GM19452 (cell line): ENCODE measurements around the gene ROBO2.
A peak's percentile ranks its signal among the peaks of the same experiment; 100 is the strongest.

Experiments
- ATAC-seq: cut with Tn5 transposase; IDR thresholded peaks from one replicate; pipeline ENCODE4 v1.9.1; 2021; ENCODE audit not compliant: unreplicated experiment

Gene ROBO2

GRCh38 chr3:77248420-77248819, 208.5 kb downstream of the ROBO2 start:
- no peak for ATAC-seq

GRCh38 chr3:77251136-77251535, 211.2 kb downstream of the ROBO2 start:
- ATAC-seq, result no peak

- ATAC-seq, result peak; percentile 66
Observed at GRCh38 chr3:77254967-77255831, 215.3 kb downstream of the ROBO2 start.

- no peak for ATAC-seq
Observed at GRCh38 chr3:77256584-77257503, 216.9 kb downstream of the ROBO2 start.

- ATAC-seq, result no peak
Observed at GRCh38 chr3:77259694-77260093, 219.8 kb downstream of the ROBO2 start.

GRCh38 chr3:77262361-77262760, 222.5 kb downstream of the ROBO2 start:
- no peak for ATAC-seq

- ATAC-seq, result no peak
Observed at GRCh38 chr3:77267589-77267988, 227.7 kb downstream of the ROBO2 start.

GRCh38 chr3:77271306-77271705, 231.4 kb downstream of the ROBO2 start:
- no peak for ATAC-seq

GRCh38 chr3:77271711-77272110, 231.8 kb downstream of the ROBO2 start:
- ATAC-seq, result no peak

- ATAC-seq, result no peak
Observed at GRCh38 chr3:77279276-77279675, 239.4 kb downstream of the ROBO2 start.

- no peak for ATAC-seq
Observed at GRCh38 chr3:77281721-77282120, 241.8 kb downstream of the ROBO2 start.

- ATAC-seq, result no peak
Observed at GRCh38 chr3:77283108-77283507, 243.2 kb downstream of the ROBO2 start.

GRCh38 chr3:77288348-77288747, 248.4 kb downstream of the ROBO2 start:
- ATAC-seq, result no peak

- no peak for ATAC-seq
Observed at GRCh38 chr3:77296527-77296926, 256.6 kb downstream of the ROBO2 start.

GRCh38 chr3:77298417-77298816, 258.5 kb downstream of the ROBO2 start:
- no peak for ATAC-seq

- ATAC-seq, result no peak
Observed at GRCh38 chr3:77303955-77304699, 264.2 kb downstream of the ROBO2 start.

- ATAC-seq, result no peak
Observed at GRCh38 chr3:77304700-77305021, 264.8 kb downstream of the ROBO2 start.

- no peak for ATAC-seq
Observed at GRCh38 chr3:77309460-77309859, 269.6 kb downstream of the ROBO2 start.

- no peak for ATAC-seq
Observed at GRCh38 chr3:77313843-77314242, 273.9 kb downstream of the ROBO2 start.

- no peak for ATAC-seq
Observed at GRCh38 chr3:77319711-77320110, 279.8 kb downstream of the ROBO2 start.

- ATAC-seq, result no peak
Observed at GRCh38 chr3:77320514-77320913, 280.6 kb downstream of the ROBO2 start.
